Right lobe of liver (tissue), 4 donors: ENCODE measurements around the gene DOHH.

Source experiments
- CTCF ChIP-seq, 4 donors: fragments of 200-600 bp in 3 of 4; fragments of 450-650 bp in 1 of 4; IDR thresholded peaks; one replicate each; pipeline versions ENCODE4 v1.5.1 to v1.8.0; 2016 to 2022; ENCODE audit warnings: antibody characterized with exemption in 4 of 4, mild to moderate bottlenecking in 2 of 4
- POLR2A ChIP-seq: fragments of 450-650 bp; IDR thresholded peaks from one replicate; pipeline ENCODE4 v1.6.1; 2017; ENCODE audit warnings: antibody characterized with exemption, mild to moderate bottlenecking
- donor health status: DM: no; HTN: no; CAD: no.
- donor health status: DM: no; HTN: no; CAD: no.
- donor health status: DM: no; HTN: yes; CAD: no.

- no peak for TF ChIP-seq CTCF (IDR thresholded peaks at IDR 0.05)
- TF ChIP-seq POLR2A = no peak
These were observed 26.5 kb downstream of the DOHH start for GRCh38 chr19:3474010-3474409.
